PC-9 (cell line): ENCODE data around the gene OR2J2.

Source experiments
- EZH2 ChIP-seq: fragments of 200-600 bp; sonication (generic); IDR thresholded peaks from 2 replicates; pipeline ENCODE4 v1.8.0; 2017; ENCODE audit warnings: antibody characterized with exemption, low read depth
- TF ChIP-seq, protein P1 (sequence below): fragments of 200-600 bp; sonication (generic); conservative IDR thresholded peaks from 2 replicates; pipeline ENCODE4 v1.6.1; 2017; ENCODE audit warnings: mixed run types, antibody characterized with exemption, mild to moderate bottlenecking, moderate library complexity

DNA sequence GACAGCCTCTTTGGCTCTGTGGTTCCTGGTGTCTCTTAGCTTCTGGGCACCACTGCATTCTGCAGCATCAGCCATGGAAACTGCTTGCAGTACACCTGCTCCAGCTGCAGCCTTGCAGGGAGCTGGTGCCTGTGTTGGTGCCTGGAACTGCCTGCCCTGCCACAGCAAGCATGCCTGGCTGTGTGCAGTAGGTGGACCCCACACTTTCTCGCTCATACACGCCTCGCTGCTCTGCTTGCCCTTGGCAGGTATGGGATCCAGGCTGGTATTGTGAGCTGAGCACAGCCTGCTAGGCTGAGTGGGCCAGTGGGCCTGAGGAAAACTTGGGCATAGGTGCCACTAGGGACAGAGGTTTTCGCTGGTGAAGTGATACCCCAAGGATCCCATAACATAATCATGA lies 40.1 kb upstream of the OR2J2 start:
- TF ChIP-seq, protein P1, sequence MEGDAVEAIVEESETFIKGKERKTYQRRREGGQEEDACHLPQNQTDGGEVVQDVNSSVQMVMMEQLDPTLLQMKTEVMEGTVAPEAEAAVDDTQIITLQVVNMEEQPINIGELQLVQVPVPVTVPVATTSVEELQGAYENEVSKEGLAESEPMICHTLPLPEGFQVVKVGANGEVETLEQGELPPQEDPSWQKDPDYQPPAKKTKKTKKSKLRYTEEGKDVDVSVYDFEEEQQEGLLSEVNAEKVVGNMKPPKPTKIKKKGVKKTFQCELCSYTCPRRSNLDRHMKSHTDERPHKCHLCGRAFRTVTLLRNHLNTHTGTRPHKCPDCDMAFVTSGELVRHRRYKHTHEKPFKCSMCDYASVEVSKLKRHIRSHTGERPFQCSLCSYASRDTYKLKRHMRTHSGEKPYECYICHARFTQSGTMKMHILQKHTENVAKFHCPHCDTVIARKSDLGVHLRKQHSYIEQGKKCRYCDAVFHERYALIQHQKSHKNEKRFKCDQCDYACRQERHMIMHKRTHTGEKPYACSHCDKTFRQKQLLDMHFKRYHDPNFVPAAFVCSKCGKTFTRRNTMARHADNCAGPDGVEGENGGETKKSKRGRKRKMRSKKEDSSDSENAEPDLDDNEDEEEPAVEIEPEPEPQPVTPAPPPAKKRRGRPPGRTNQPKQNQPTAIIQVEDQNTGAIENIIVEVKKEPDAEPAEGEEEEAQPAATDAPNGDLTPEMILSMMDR: no peak
- TF ChIP-seq EZH2: no peak
